ENCODE results near the gene ABLIM3.
A peak's percentile ranks its signal among the peaks of the same experiment; 100 is the strongest.

The ABLIM3 gene

DNA sequence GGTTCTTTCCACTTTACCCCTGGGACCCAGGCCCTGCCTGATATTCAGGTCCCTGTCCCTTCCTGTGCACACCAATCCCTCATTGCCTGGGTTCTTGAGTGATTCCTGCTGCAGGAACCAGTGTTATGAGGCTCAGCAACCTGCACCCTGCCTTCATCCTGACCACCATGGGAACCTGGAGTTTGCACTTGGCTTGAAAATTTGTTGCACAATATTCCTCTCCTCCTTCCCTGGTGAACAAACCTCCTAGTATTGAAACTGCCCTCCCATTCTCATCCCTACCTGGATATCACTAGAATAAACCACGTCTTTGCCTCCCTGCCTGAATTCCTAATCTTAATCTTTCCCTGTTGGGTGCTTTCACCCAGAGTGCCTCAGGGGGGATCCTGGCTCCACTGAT, 78.3 kb downstream of the ABLIM3 start:
- DNase-seq (ENCODE audit: low read depth), result no peak

GRCh38 chr5:149220750-149221149, 79.5 kb downstream of the ABLIM3 start:
- no peak for DNase-seq (ENCODE audit: low read depth)

DNA sequence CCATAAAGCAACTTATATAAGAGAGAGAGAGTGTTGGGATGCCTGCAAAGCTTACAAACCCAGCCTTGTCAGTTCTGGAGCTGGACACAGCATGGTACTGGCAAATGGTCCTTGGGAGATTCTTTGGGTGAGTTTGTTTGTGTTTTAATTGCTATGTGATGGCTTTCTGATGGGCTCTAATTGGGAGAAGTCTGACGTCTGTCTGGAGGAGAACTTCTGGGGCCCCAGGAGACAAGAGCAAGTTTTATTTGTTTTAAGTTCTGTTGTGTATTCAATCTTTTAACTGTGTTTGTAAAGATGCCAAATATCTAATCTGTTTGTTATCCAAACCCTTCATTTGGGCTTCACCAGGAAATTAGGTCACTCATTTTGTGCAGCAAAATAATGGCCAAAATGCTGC, 80.0 kb downstream of the ABLIM3 start:
- DNase-seq (ENCODE audit: low read depth), result no peak

- DNase-seq (ENCODE audit: low read depth), result no peak
These were observed 80.5 kb downstream of the ABLIM3 start for GRCh38 chr5:149221731-149222342.

- no peak for DNase-seq (ENCODE audit: low read depth)
These were observed 82.0 kb downstream of the ABLIM3 start for GRCh38 chr5:149223081-149223848.

GRCh38 chr5:149224282-149224681, 83.0 kb downstream of the ABLIM3 start:
- no peak for DNase-seq (ENCODE audit: low read depth)

GRCh38 chr5:149227168-149227826, 86.0 kb downstream of the ABLIM3 start:
- DNase-seq (ENCODE audit: low read depth), result no peak

DNA sequence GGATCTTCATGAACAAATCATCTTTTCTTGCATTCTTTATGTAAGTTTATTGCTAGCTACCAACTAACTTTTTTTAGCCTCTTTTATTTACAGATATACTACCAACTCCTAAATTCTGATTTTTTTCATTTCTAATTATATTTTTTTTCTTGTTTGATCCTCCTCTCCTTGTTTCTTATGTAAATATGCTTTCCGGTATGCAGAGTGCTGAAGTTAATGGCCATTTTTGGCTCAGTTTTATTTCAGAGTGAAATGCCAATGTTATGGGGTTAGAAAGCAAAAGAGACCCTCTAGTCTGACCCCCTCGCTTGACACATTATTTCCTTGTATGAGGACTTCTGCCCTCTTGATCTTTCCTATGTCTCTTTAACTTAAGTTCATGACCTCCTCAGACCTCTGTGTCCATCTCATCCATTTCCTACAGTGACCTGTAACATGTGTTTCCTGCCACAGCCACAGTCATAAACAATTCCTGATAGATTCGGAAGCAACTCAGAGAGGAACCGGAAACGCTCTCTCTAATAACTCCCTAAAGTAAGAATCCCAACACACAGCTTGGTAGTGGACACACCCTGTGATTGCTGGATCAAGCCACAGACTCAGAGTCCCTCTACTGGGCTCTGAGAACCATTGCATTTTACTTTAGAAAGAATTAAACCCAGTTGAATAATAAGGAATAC, 87.5 kb downstream of the ABLIM3 start:
- DNase-seq (ENCODE audit: low read depth), result peak; percentile 77

DNA sequence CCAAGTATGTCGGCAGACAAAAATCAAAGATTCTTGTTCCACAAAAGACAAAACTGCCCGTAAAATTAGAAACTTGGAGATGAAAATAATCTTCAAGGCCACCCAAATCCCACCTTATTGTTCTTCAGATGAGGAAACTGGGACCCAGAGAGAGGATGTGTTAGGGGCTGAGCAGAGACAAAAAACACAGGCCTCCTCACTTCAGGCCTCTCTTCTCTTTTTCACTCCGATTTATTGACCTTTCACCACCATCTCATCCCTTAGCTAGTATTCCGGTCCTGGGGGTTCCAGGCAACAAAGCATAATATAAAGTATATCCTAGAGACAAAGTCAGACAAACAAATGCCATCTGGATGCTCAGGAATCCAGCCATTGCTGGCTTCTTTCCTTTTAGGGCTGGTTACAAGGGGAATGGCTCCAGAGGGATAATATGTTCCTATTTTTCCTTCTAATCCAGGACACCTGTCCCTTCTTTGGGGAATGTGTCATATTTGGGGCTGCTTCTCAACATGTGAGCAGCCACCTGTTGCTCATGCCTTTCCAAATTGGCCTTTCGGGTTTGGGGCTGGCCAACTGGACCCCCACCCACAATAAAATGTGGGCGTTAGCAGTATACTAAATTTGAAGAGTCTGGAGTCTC, 88.1 kb downstream of the ABLIM3 start:
- no peak for DNase-seq (ENCODE audit: low read depth)

GRCh38 chr5:149235841-149236240, 94.5 kb downstream of the ABLIM3 start:
- DNase-seq (ENCODE audit: low read depth), result no peak

- no peak for DNase-seq (ENCODE audit: low read depth)
These were observed 96.4 kb downstream of the ABLIM3 start for GRCh38 chr5:149237662-149238061.

DNA sequence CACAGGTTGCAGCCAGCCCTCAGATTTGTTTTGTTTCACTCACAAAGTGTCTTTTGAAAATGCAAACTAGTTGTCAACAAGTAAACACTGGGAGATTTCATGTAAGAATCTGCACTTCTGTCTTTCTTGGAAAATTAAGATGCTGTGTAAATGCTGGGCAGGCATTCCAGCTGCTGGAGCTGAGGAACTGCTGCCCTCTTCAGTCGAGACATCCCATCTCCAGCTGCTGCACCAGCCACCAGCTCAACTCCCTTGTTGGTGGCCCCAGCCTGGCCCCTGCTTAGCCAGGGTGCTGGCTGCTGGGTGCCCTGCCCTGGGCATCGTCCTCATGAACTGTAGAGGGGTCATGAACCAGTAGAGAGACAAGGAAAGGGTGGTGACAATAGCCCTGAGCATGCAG, 97.2 kb downstream of the ABLIM3 start:
- DNase-seq (ENCODE audit: low read depth), result no peak

DNA sequence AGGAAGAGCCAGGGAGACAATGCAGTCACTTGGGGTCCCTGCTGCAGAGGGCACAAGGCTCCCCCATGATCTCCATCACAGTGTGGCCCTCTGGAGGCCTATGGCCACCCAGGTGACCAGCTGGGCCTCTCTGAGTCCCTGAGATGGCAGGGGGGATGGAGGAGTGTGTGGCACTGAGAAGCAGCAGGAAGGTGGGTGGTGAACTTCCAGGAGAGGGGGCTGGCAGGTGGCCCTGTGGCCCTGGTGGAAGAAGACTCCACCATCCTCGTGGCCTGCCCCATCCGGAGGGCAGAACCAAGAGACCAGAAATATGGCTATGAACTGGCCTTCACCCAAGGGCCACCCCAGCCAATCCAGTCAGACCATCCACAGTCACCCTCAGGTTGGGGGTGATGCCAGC, 98.6 kb downstream of the ABLIM3 start:
- DNase-seq (ENCODE audit: low read depth), result no peak

- DNase-seq (ENCODE audit: low read depth), result no peak
These were observed 99.2 kb downstream of the ABLIM3 start for GRCh38 chr5:149240354-149240998.

GRCh38 chr5:149242339-149242738, 101.0 kb downstream of the ABLIM3 start:
- DNase-seq (ENCODE audit: low read depth), result no peak

- DNase-seq (ENCODE audit: low read depth), result no peak
These were observed 105.6 kb downstream of the ABLIM3 start for GRCh38 chr5:149246906-149247305.

DNA sequence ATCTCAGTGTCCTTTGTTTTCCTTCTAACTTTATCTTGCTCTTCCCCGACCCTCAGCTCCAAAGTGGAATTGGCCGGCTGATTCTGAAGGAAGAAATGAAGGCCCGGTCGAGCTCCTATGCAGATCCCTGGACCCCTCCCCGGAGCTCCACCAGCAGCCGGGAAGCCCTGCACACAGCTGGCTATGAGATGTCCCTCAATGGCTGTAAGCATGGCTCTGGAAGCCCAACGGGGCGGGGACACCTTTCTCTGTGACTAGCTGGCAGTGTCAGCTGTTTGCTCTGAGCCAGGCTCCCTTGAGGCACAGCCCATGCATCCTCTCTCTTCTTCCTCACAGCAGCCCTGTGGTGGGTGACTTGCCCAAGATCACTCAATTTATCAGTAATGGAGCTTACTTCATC, 106.4 kb downstream of the ABLIM3 start:
- no peak for DNase-seq (ENCODE audit: low read depth)

- no peak for DNase-seq (ENCODE audit: low read depth)
These were observed 110.3 kb downstream of the ABLIM3 start for GRCh38 chr5:149251546-149251945.

DNA sequence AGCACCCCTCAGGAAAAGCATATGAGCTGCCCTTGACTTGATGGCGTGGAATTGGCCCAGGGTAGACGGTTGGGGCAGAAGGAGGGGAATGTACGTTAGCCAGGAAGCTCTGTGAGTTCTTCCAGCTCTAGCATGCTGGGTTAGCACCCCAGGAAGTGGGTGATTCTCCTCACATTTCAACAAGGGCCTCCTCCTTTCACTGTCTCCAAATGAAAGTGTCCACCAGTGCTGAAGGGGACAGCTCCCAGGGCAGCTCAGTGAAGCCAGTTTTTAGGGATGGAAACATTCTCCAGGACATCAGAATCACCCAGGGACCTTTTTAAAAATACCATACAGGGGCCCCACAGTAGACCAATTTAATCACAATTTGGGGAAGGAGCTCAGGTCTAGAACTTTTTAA, 113.2 kb downstream of the ABLIM3 start:
- no peak for DNase-seq (ENCODE audit: low read depth)

DNA sequence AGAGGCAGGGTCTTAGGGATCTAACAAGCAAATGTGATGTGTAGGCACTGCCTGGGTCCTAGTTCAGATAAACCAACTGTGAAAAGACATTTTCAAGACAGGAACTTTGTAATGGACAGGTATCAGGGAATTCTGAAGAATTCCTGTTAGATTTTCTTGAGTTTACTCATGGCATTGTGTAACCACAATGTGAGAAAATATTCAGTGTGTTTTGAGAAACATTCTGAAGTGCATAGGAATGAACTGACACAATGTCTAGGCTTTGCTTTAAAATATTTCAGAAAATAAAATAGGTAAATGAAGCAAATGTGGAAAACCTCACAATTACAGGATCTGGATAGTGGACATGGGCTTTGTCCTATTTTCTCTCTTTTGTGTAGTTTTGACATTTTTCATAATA, 115.2 kb downstream of the ABLIM3 start:
- no peak for DNase-seq (ENCODE audit: low read depth)

GRCh38 chr5:149257131-149257530, 115.8 kb downstream of the ABLIM3 start:
- no peak for DNase-seq (ENCODE audit: low read depth)

All from GM04504 (cell line).